ENCODE data around the gene LRRC74B. TPM values are rescaled to one million over a fixed set of nuclear protein-coding genes. Genes with fewer than 3 reads are reported as not detected.

The LRRC74B gene
- polyA plus RNA-seq, 1 of the 3 experiments (the other 2 are of a cell fraction), result 0.03 TPM

DNA sequence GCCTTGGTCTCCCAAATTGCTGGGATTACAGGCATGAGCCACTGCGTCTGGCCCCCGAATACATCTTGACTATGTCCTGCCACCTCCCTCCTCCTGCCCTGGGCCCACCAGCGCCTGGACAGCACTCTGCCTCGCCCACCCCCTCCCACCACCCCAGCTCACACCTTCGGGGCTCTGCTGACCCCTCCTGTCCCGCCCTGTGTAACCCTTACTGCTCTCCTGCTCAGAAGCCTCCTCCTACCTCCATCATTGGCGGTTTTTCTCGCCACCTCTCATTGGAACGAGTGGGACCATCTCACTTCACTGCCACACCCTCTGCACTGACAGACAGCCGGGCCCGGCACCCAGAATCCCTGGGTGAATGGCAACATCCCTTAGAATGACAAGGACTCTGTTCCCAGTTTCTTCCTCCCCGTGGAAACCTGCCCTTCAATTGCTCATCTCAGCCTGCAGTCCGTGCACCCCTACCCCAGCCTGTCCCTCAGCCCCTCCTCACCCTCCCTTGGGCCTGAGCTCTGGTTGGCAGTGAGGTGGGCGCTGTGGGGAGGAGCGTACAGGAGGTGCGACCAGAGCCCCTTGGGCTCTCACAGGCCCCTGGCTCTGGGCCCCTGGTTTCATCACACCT, 32.2 kb downstream of the LRRC74B start:
- Histone ChIP-seq H3K9me2 (no peaks in the 10 kb centered on the region), H2AFZ (ENCODE audit: low read depth) (no peak overlapping the region), H3K4me2 (no peak overlapping the region), H3K27me3 (ENCODE audit: insufficient read depth) (no peaks in the 10 kb centered on the region), H3K27ac (ENCODE audit: low read depth in 2 of 2, low read length in 1 of 2) (no peak overlapping the region), H4K20me1 (ENCODE audit: insufficient read depth) (no peaks in the 10 kb centered on the region), H3F3A (replicated peaks; ENCODE audit: insufficient read depth) (peaks cover 4% of the 10 kb centered on the region), H3K4me1 (ENCODE audit: control insufficient read depth in 1 of 2, insufficient read depth in 2 of 2, low read depth in 1 of 2, low read length in 1 of 2) (peaks cover 0 to 5% of the 10 kb centered on the region in 2 experiments; a peak in 1 of 4 replicates), H3K4me3 (ENCODE audit: low read depth in 2 of 2, low read length in 1 of 2) (no peak overlapping the region), H3K9ac (no peak overlapping the region), H3K9me3 (no peaks in the 10 kb centered on the region), H3K36me3 (replicated peaks in 1 of 2; ENCODE audit: control insufficient read depth in 1 of 2, insufficient read depth in 2 of 2, low read length in 1 of 2) (no peaks in the 10 kb centered on the region), H3K79me2 (ENCODE audit: insufficient read depth) (no peaks in the 10 kb centered on the region)
- POLR2A ChIA-PET, result no interaction called here
- WGBS (ENCODE audit: low lambda C conversion rate), result 71% methylated on average over 15 of the region's 16 CpGs
- CTCF ChIA-PET, result no interaction called here
- no peak for DNase-seq
- TF ChIP-seq GATA2 (CRISPR knock-in tag; IDR thresholded peaks at IDR 0.05) (no peak), RCOR1 (IDR thresholded peaks at IDR 0.05; ENCODE audit: low read length) (no peak), POLR2AphosphoS5 (IDR thresholded peaks at IDR 0.05; ENCODE audit: low read depth, low read length) (no peak), RFX5 (IDR thresholded peaks at IDR 0.05; ENCODE audit: low read length) (no peak), EZH2phosphoT487 (IDR thresholded peaks at IDR 0.05; ENCODE audit: borderline replicate concordance, low read depth) (no peak), SMC3 (IDR thresholded peaks at IDR 0.05; ENCODE audit: low read depth, low read length) (no peak), TCF12 (IDR thresholded peaks at IDR 0.05) (no peak), RAD21 (IDR thresholded peaks at IDR 0.05; ENCODE audit: low read length) (no peak), NRF1 (IDR thresholded peaks at IDR 0.05; ENCODE audit: low read depth, low read length) (no peak), SIN3A (IDR thresholded peaks at IDR 0.05; ENCODE audit: borderline replicate concordance, low read depth, low read length) (no peak), JUND (IDR thresholded peaks at IDR 0.05) (no peak), CHD2 (IDR thresholded peaks at IDR 0.05; ENCODE audit: low read length, partially characterized antibody) (no peak), TAF1 (IDR thresholded peaks at IDR 0.05; ENCODE audit: borderline replicate concordance, low read depth, low read length) (no peak)
- TF ChIP-seq, protein P1, sequence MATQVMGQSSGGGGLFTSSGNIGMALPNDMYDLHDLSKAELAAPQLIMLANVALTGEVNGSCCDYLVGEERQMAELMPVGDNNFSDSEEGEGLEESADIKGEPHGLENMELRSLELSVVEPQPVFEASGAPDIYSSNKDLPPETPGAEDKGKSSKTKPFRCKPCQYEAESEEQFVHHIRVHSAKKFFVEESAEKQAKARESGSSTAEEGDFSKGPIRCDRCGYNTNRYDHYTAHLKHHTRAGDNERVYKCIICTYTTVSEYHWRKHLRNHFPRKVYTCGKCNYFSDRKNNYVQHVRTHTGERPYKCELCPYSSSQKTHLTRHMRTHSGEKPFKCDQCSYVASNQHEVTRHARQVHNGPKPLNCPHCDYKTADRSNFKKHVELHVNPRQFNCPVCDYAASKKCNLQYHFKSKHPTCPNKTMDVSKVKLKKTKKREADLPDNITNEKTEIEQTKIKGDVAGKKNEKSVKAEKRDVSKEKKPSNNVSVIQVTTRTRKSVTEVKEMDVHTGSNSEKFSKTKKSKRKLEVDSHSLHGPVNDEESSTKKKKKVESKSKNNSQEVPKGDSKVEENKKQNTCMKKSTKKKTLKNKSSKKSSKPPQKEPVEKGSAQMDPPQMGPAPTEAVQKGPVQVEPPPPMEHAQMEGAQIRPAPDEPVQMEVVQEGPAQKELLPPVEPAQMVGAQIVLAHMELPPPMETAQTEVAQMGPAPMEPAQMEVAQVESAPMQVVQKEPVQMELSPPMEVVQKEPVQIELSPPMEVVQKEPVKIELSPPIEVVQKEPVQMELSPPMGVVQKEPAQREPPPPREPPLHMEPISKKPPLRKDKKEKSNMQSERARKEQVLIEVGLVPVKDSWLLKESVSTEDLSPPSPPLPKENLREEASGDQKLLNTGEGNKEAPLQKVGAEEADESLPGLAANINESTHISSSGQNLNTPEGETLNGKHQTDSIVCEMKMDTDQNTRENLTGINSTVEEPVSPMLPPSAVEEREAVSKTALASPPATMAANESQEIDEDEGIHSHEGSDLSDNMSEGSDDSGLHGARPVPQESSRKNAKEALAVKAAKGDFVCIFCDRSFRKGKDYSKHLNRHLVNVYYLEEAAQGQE (IDR thresholded peaks at IDR 0.05; ENCODE audit: low read depth, low read length), result no peak
- TF ChIP-seq, protein P2, sequence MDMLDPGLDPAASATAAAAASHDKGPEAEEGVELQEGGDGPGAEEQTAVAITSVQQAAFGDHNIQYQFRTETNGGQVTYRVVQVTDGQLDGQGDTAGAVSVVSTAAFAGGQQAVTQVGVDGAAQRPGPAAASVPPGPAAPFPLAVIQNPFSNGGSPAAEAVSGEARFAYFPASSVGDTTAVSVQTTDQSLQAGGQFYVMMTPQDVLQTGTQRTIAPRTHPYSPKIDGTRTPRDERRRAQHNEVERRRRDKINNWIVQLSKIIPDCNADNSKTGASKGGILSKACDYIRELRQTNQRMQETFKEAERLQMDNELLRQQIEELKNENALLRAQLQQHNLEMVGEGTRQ (IDR thresholded peaks at IDR 0.05; ENCODE audit: borderline replicate concordance, low read depth, low read length), result no peak
- TF ChIP-seq, protein P3, sequence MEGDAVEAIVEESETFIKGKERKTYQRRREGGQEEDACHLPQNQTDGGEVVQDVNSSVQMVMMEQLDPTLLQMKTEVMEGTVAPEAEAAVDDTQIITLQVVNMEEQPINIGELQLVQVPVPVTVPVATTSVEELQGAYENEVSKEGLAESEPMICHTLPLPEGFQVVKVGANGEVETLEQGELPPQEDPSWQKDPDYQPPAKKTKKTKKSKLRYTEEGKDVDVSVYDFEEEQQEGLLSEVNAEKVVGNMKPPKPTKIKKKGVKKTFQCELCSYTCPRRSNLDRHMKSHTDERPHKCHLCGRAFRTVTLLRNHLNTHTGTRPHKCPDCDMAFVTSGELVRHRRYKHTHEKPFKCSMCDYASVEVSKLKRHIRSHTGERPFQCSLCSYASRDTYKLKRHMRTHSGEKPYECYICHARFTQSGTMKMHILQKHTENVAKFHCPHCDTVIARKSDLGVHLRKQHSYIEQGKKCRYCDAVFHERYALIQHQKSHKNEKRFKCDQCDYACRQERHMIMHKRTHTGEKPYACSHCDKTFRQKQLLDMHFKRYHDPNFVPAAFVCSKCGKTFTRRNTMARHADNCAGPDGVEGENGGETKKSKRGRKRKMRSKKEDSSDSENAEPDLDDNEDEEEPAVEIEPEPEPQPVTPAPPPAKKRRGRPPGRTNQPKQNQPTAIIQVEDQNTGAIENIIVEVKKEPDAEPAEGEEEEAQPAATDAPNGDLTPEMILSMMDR (IDR thresholded peaks at IDR 0.05), result no peak
- TF ChIP-seq, protein P4, sequence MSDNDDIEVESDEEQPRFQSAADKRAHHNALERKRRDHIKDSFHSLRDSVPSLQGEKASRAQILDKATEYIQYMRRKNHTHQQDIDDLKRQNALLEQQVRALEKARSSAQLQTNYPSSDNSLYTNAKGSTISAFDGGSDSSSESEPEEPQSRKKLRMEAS (IDR thresholded peaks at IDR 0.05; ENCODE audit: low read depth), result no peak
- TF ChIP-seq, protein P5, sequence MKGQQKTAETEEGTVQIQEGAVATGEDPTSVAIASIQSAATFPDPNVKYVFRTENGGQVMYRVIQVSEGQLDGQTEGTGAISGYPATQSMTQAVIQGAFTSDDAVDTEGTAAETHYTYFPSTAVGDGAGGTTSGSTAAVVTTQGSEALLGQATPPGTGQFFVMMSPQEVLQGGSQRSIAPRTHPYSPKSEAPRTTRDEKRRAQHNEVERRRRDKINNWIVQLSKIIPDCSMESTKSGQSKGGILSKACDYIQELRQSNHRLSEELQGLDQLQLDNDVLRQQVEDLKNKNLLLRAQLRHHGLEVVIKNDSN (IDR thresholded peaks at IDR 0.05; ENCODE audit: borderline replicate concordance, low read depth), result no peak
- TF ChIP-seq, protein P6, sequence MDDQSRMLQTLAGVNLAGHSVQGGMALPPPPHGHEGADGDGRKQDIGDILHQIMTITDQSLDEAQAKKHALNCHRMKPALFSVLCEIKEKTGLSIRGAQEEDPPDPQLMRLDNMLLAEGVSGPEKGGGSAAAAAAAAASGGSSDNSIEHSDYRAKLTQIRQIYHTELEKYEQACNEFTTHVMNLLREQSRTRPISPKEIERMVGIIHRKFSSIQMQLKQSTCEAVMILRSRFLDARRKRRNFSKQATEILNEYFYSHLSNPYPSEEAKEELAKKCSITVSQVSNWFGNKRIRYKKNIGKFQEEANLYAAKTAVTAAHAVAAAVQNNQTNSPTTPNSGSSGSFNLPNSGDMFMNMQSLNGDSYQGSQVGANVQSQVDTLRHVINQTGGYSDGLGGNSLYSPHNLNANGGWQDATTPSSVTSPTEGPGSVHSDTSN (IDR thresholded peaks at IDR 0.05), result no peak

Data from SK-N-SH (cell line).